SK-N-SH (cell line): ENCODE data around the gene SSUH2. TPM values are rescaled to one million over a fixed set of nuclear protein-coding genes. Genes with fewer than 3 reads are reported as not detected.
A peak's percentile ranks its signal among the peaks of the same experiment; 100 is the strongest.

Experiments used
- CTCF ChIA-PET: fragments of 300-600, 350-600 bp; formaldehyde crosslinking; extraction: SDS; loops from one replicate; lab custom pipeline; 2021; lab: Yijun Ruan, JAX
- POLR2A ChIA-PET: fragments of 350-600 bp; sonication (Branson Sonifier 250); formaldehyde crosslinking; extraction: SDS; loops from one replicate; lab custom pipeline; 2020; ENCODE audit warnings: antibody characterized with exemption, inconsistent platforms; lab: Yijun Ruan, JAX
- DNase-seq: peaks from one replicate; pipeline ENCODE4 v3.0.0; 2012
- H2AFZ ChIP-seq: fragments of 200-600 bp; sonication (generic); 2 replicates; pipeline ENCODE4 v1.8.1; 2016; ENCODE audit warnings: antibody characterized with exemption, mild to moderate bottlenecking, low read depth
- H3F3A ChIP-seq: fragments of 200-600 bp; sonication (generic); replicated peaks from 2 replicates; pipeline ENCODE3; 2016; ENCODE audit warnings: antibody characterized with exemption, mild to moderate bottlenecking; ENCODE audit not compliant: insufficient read depth
- H3K27ac ChIP-seq, 2 experiments: fragments of 200-500 bp in 1 of 2; fragments of 200-600 bp in 1 of 2; sonication (Bioruptor generic) in 1 of 2; sonication (generic), shearing (Covaris generic) in 1 of 2; 2 replicates each; pipeline versions ENCODE4 v1.5.1 to v1.6.1; 2014 to 2016; ENCODE audit warnings: low read depth in 2 of 2, inconsistent platforms in 1 of 2, low read length in 1 of 2, mild to moderate bottlenecking in 1 of 2, mixed read lengths in 1 of 2
- H3K27me3 ChIP-seq: fragments of 200-600 bp; sonication (generic), shearing (Covaris generic); 2 replicates; pipeline ENCODE4 v1.6.1; 2016; ENCODE audit warnings: mixed run types; ENCODE audit not compliant: insufficient read depth
- H3K36me3 ChIP-seq, 2 experiments: fragments of 200-500 bp in 1 of 2; fragments of 200-600 bp in 1 of 2; sonication (Bioruptor generic) in 1 of 2; sonication (generic) in 1 of 2; replicated peaks in 1 of 2; 2 replicates each; pipeline versions ENCODE3 to v1.5.1; 2014 to 2016; ENCODE audit warnings: low read length in 1 of 2, mild to moderate bottlenecking in 1 of 2; ENCODE audit not compliant: insufficient read depth in 2 of 2, control insufficient read depth in 1 of 2
- H3K4me1 ChIP-seq, 2 experiments: fragments of 200-500 bp in 1 of 2; fragments of 200-600 bp in 1 of 2; sonication (Bioruptor generic) in 1 of 2; sonication (generic), shearing (Covaris generic) in 1 of 2; 2 replicates each; pipeline versions ENCODE4 v1.5.1 to v1.6.1; 2014 to 2016; ENCODE audit warnings: low read depth in 1 of 2, low read length in 1 of 2, mixed run types in 1 of 2; ENCODE audit not compliant: insufficient read depth in 2 of 2, control insufficient read depth in 1 of 2
- H3K4me2 ChIP-seq: fragments of 200-600 bp; sonication (generic), shearing (Covaris generic); 2 replicates; pipeline ENCODE4 v1.6.1; 2017; ENCODE audit warnings: mixed run types
- H3K4me3 ChIP-seq, 2 experiments: fragments of 200-500 bp in 1 of 2; fragments of 200-600 bp in 1 of 2; sonication (Bioruptor generic) in 1 of 2; sonication (generic), shearing (Covaris generic) in 1 of 2; 2 replicates each; pipeline versions ENCODE4 v1.5.1 to v1.8.1; 2014 to 2016; ENCODE audit warnings: low read depth in 2 of 2, inconsistent platforms in 1 of 2, low read length in 1 of 2, mild to moderate bottlenecking in 1 of 2, mixed read lengths in 1 of 2, moderate library complexity in 1 of 2
- H3K79me2 ChIP-seq: fragments of 200-600 bp; sonication (generic); 2 replicates; pipeline ENCODE4 v1.8.1; 2017; ENCODE audit warnings: mild to moderate bottlenecking; ENCODE audit not compliant: insufficient read depth
- H3K9ac ChIP-seq: fragments of 200-600 bp; sonication (generic); 2 replicates; pipeline ENCODE4 v1.6.1; 2017; ENCODE audit warnings: mixed run types
- H3K9me2 ChIP-seq: fragments of 200-600 bp; sonication (generic); 2 replicates; pipeline ENCODE4 v1.6.1; 2017; ENCODE audit warnings: mixed run types
- H3K9me3 ChIP-seq: fragments of 200-600 bp; sonication (generic); 2 replicates; pipeline ENCODE4 v1.6.1; 2017; ENCODE audit warnings: mixed run types, mild to moderate bottlenecking, moderate library complexity
- H4K20me1 ChIP-seq: fragments of 200-600 bp; sonication (generic); 2 replicates; pipeline ENCODE4 v1.6.1; 2017; ENCODE audit warnings: mild to moderate bottlenecking, mixed run types; ENCODE audit not compliant: insufficient read depth
- CHD2 ChIP-seq: fragments of 150-350 bp; IDR thresholded peaks from 2 replicates; pipeline ENCODE4 v1.6.1; 2018; ENCODE audit warnings: low read length; ENCODE audit not compliant: partially characterized antibody
- ELF1 ChIP-seq: IDR thresholded peaks from 2 replicates; pipeline ENCODE4 v1.4.0; 2012
- EP300 ChIP-seq, 2 experiments: IDR thresholded peaks; 2 replicates each; pipeline versions ENCODE4 v1.4.0 to v1.6.1; 2012; ENCODE audit warnings: borderline replicate concordance in 1 of 2, low read depth in 1 of 2, low read length in 1 of 2
- FOSL2 ChIP-seq: IDR thresholded peaks from 2 replicates; pipeline ENCODE4 v1.4.0; 2012; ENCODE audit warnings: low read depth, mild to moderate bottlenecking, moderate library complexity, borderline replicate concordance
- FOXJ3 ChIP-seq: sonication (generic); formaldehyde crosslinking; IDR thresholded peaks from 2 replicates; pipeline ENCODE4 v1.5.1; 2020; ENCODE audit warnings: mild to moderate bottlenecking, missing genetic modification reagents
- GATA2 ChIP-seq: sonication (generic); formaldehyde crosslinking; IDR thresholded peaks from 2 replicates; pipeline ENCODE4 v1.5.0; 2020; ENCODE audit warnings: mild to moderate bottlenecking, missing genetic modification reagents
- IRF3 ChIP-seq: fragments of 150-350 bp; IDR thresholded peaks from 2 replicates; pipeline ENCODE4 v1.6.1; 2016; ENCODE audit warnings: mild to moderate bottlenecking, low read depth, low read length
- JUND ChIP-seq: IDR thresholded peaks from 2 replicates; pipeline ENCODE4 v1.4.0; 2012
- MXI1 ChIP-seq: IDR thresholded peaks from 2 replicates; pipeline ENCODE4 v1.6.1; 2012; ENCODE audit warnings: mild to moderate bottlenecking, low read depth, low read length, improper control_type of control experiment
- NFIC ChIP-seq: IDR thresholded peaks from 2 replicates; pipeline ENCODE4 v1.4.0; 2012; ENCODE audit warnings: borderline replicate concordance
- NRF1 ChIP-seq: IDR thresholded peaks from 2 replicates; pipeline ENCODE4 v1.6.1; 2012; ENCODE audit warnings: low read depth, mild to moderate bottlenecking, low read length
- PBX3 ChIP-seq: IDR thresholded peaks from 2 replicates; pipeline ENCODE4; 2012
- RCOR1 ChIP-seq: fragments of 150-350 bp; IDR thresholded peaks from 2 replicates; pipeline ENCODE4 v1.6.1; 2017; ENCODE audit warnings: antibody characterized with exemption, low read length
- RFX5 ChIP-seq: IDR thresholded peaks from 2 replicates; pipeline ENCODE4 v1.6.1; 2012; ENCODE audit warnings: mild to moderate bottlenecking, improper control_type of control experiment, low read length
- RXRA ChIP-seq: IDR thresholded peaks from 2 replicates; pipeline ENCODE4 v1.4.0; 2012; ENCODE audit warnings: low read depth, mild to moderate bottlenecking, borderline replicate concordance
- SIN3A ChIP-seq: IDR thresholded peaks from 2 replicates; pipeline ENCODE4 v1.6.1; 2012; ENCODE audit warnings: low read depth, mild to moderate bottlenecking, low read length, moderate library complexity, borderline replicate concordance
- TEAD4 ChIP-seq: IDR thresholded peaks from 2 replicates; pipeline ENCODE4 v1.4.0; 2012; ENCODE audit warnings: mild to moderate bottlenecking, borderline replicate concordance; ENCODE audit not compliant: insufficient read depth
- YY1 ChIP-seq: IDR thresholded peaks from 2 replicates; pipeline ENCODE4 v1.4.0; 2012; ENCODE audit warnings: low read depth, mild to moderate bottlenecking
- WGBS: methylation state at CpG from one replicate; pipeline ENCODE4 v1.1.6; 2017; ENCODE audit warnings: low lambda C conversion rate; 5-methylcytosine and 5-hydroxymethylcytosine counted together
- polyA plus RNA-seq, 3 experiments: library from polyadenylated mRNA; depleted of rRNA; stranded (reverse); fragments of >200 nt; gene quantifications; 2 replicates each; pipeline ENCODE4 v1.2.3, GENCODE V29; 2012
- TF ChIP-seq, protein P1 (sequence below): IDR thresholded peaks from 2 replicates; pipeline ENCODE4 v1.6.1; 2012; ENCODE audit warnings: mild to moderate bottlenecking, low read depth, low read length, moderate library complexity

Gene SSUH2
- polyA plus RNA-seq, 1 of the 3 experiments (the other 2 are of a cell fraction): 0.18 TPM

DNA sequence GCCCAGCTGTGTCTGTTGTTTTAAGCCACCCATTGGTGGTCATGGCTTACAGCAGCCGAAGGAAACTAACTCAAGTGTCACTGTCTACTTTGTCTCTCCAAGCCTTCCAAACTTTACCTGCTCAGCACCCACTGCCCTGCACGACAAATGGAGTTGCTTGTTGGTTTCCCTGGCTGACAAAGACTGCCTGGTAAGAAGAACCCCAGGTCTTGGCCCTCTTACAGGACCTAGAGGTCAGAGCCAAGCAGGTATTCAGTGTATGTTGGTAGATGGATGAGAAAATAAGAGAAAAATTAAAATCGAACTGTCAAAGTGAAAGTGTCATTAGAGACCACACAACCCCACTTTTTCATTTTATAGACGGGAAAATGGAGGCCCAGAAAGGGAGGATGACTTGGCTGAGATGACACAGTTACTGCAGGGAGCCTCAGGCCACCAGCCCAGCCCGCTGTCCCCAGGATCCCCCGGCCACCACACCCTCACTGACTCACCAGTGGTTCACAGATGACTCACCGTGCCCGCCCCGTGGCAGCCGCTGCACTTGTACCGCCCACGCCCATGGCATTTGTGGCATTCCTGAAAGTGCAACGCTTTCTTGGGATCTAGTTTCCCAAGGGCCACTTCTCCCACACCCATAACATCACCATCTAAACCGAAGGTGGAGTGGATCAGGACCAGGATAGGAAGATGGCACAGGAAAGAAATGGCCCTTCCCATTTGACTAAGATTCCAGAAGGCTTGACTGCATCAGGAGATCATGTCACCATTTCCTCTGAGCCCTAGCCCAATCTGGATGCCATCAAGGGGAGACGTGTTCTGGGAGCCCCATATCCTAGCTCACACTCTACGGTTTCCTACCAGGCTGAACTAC is 15.2 kb downstream of the SSUH2 start:
- Histone ChIP-seq H3F3A (no peaks in the 10 kb centered on the region), H3K4me3 (no peak overlapping the region), H3K4me1 (peaks cover 0 to 17% of the 10 kb centered on the region in 2 experiments; a peak in 1 of 4 replicates), H3K9me2 (no peaks in the 10 kb centered on the region), H3K27me3 (no peaks in the 10 kb centered on the region), H2AFZ (no peak overlapping the region), H3K9me3 (no peaks in the 10 kb centered on the region), H3K4me2 (no peak overlapping the region), H3K9ac (no peak overlapping the region), H4K20me1 (no peaks in the 10 kb centered on the region), H3K27ac (no peak overlapping the region), H3K79me2 (no peaks in the 10 kb centered on the region), H3K36me3 (no peaks in the 10 kb centered on the region)
- 53% methylated on average over 15 of the region's 16 CpGs for WGBS
- CTCF ChIA-PET: interaction anchor here (1.9 kb wide), 2 partner anchors 34 to 187 kb away, joined by 5 to 6 read pairs; no protein-coding TSS in a partner anchor
- no peak for DNase-seq
- TF ChIP-seq NFIC (0 out of 2 replicates have a peak, but pooled peaks have one; percentile 13), RCOR1 (no peak), TEAD4 (peak; percentile 18; the same call in 1 of the 2 replicates), RXRA (peak; percentile 28; the same call in 1 of the 2 replicates), CHD2 (no peak), FOSL2 (peak; percentile 84; the same call in 1 of the 2 replicates), JUND (peak; percentile 62)
- POLR2A ChIA-PET: no interaction called here

- H3K9me2 ChIP-seq: no peaks in the 10 kb centered on the region
- H3K4me1 ChIP-seq: peaks cover 0 to 27% of the 10 kb centered on the region in 2 experiments; a peak in 1 of 4 replicates
- H3K4me2 ChIP-seq: no peak overlapping the region
- no peak overlapping the region for H3K27ac ChIP-seq
- H2AFZ ChIP-seq: no peak overlapping the region
- ChIA-PET CTCF (interaction anchor here (0.7 to 1.4 kb wide), 3 partner anchors 142 to 211 kb away, joined by 3 to 5 read pairs (median 3); partner anchors contain the start of gene OXTR), POLR2A (no interaction called here)
- H3K36me3 ChIP-seq: no peaks in the 10 kb centered on the region
- no peaks in the 10 kb centered on the region for H3F3A ChIP-seq
- no peaks in the 10 kb centered on the region for H4K20me1 ChIP-seq
- no peak overlapping the region for H3K4me3 ChIP-seq
- no peak for DNase-seq
- H3K27me3 ChIP-seq: no peaks in the 10 kb centered on the region
- H3K9me3 ChIP-seq: no peaks in the 10 kb centered on the region
- no peak overlapping the region for H3K9ac ChIP-seq
- H3K79me2 ChIP-seq: no peaks in the 10 kb centered on the region
- WGBS: 81% methylated on average over 4 of the region's 5 CpGs
- no peak for TF ChIP-seq TEAD4
- TF ChIP-seq FOXJ3: no peak
- TF ChIP-seq MXI1: no peak
- TF ChIP-seq EP300 (IDR thresholded peaks at IDR 0.05; ENCODE audit: borderline replicate concordance in 1 of 2, low read depth in 1 of 2, low read length in 1 of 2): no peak
- TF ChIP-seq NRF1: no peak
- TF ChIP-seq IRF3: no peak
- no peak for TF ChIP-seq RFX5
- no peak for TF ChIP-seq PBX3
- TF ChIP-seq GATA2 (CRISPR knock-in tag): no peak
- TF ChIP-seq YY1: no peak
- no peak for TF ChIP-seq RCOR1
- TF ChIP-seq, protein P1, sequence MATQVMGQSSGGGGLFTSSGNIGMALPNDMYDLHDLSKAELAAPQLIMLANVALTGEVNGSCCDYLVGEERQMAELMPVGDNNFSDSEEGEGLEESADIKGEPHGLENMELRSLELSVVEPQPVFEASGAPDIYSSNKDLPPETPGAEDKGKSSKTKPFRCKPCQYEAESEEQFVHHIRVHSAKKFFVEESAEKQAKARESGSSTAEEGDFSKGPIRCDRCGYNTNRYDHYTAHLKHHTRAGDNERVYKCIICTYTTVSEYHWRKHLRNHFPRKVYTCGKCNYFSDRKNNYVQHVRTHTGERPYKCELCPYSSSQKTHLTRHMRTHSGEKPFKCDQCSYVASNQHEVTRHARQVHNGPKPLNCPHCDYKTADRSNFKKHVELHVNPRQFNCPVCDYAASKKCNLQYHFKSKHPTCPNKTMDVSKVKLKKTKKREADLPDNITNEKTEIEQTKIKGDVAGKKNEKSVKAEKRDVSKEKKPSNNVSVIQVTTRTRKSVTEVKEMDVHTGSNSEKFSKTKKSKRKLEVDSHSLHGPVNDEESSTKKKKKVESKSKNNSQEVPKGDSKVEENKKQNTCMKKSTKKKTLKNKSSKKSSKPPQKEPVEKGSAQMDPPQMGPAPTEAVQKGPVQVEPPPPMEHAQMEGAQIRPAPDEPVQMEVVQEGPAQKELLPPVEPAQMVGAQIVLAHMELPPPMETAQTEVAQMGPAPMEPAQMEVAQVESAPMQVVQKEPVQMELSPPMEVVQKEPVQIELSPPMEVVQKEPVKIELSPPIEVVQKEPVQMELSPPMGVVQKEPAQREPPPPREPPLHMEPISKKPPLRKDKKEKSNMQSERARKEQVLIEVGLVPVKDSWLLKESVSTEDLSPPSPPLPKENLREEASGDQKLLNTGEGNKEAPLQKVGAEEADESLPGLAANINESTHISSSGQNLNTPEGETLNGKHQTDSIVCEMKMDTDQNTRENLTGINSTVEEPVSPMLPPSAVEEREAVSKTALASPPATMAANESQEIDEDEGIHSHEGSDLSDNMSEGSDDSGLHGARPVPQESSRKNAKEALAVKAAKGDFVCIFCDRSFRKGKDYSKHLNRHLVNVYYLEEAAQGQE: no peak
- TF ChIP-seq SIN3A: no peak
- TF ChIP-seq RXRA: no peak
- no peak for TF ChIP-seq ELF1
- no peak for TF ChIP-seq CHD2
Observed at GRCh38 chr3:8627949-8628348, 16.6 kb downstream of the SSUH2 start.
